K562 (cell line): ENCODE results near the gene ICAM3. TPM values are rescaled to one million over a fixed set of nuclear protein-coding genes. Genes with fewer than 3 reads are reported as not detected.

Source experiments
- C11orf30 ChIP-seq: fragments of 450-650 bp; IDR thresholded peaks from 2 replicates; pipeline ENCODE4 v1.6.1; 2016; ENCODE audit warnings: low read depth, mild to moderate bottlenecking
- CHD4 ChIP-seq: fragments of 200-600 bp; sonication (generic); IDR thresholded peaks from 3 replicates; pipeline ENCODE4 v1.6.1; 2012; ENCODE audit warnings: low read depth, mild to moderate bottlenecking, mixed read lengths, low read length, inconsistent platforms; ENCODE audit not compliant: insufficient read depth, insufficient replicate concordance, poor library complexity, severe bottlenecking
- CUX1 ChIP-seq: fragments of 200-800 bp; sonication (Bioruptor generic); IDR thresholded peaks from 2 replicates; pipeline ENCODE4 v1.6.1; 2016; ENCODE audit warnings: missing genetic modification characterization, missing compliant biosample characterization
- GMEB1 ChIP-seq: fragments of 250-450 bp; sonication (Bioruptor Pico); IDR thresholded peaks from 2 replicates; pipeline ENCODE4 v1.4.0; 2020; ENCODE audit warnings: mild to moderate bottlenecking
- HINFP ChIP-seq: fragments of 450-650 bp; conservative IDR thresholded peaks from 2 replicates; pipeline ENCODE4 v1.6.1; 2016; ENCODE audit warnings: missing genetic modification characterization, low read depth, mild to moderate bottlenecking, control low read depth, missing compliant biosample characterization
- NBN ChIP-seq: fragments of 450-650 bp; IDR thresholded peaks from 2 replicates; pipeline ENCODE4 v1.6.1; 2016; ENCODE audit warnings: low read depth, mild to moderate bottlenecking
- RBBP5 ChIP-seq: fragments of 200-600 bp; sonication (generic); IDR thresholded peaks from 2 replicates; pipeline ENCODE4 v1.6.1; 2012; ENCODE audit warnings: borderline replicate concordance, mild to moderate bottlenecking, low read length, control low read depth, inconsistent platforms; ENCODE audit not compliant: insufficient read depth, poor library complexity, severe bottlenecking
- TARDBP ChIP-seq: fragments of 450-650 bp; IDR thresholded peaks from 2 replicates; pipeline ENCODE4 v1.6.1; 2016
- ZNF184 ChIP-seq: sonication (generic); formaldehyde crosslinking; IDR thresholded peaks from 2 replicates; pipeline ENCODE4 v1.5.0; 2020; ENCODE audit warnings: missing genetic modification reagents
- ZNF592 ChIP-seq: fragments of 450-650 bp; IDR thresholded peaks from 2 replicates; pipeline ENCODE4 v1.6.1; 2017; ENCODE audit warnings: antibody characterized with exemption, mild to moderate bottlenecking
- polyA plus RNA-seq, 8 experiments: library from polyadenylated mRNA; depleted of rRNA in 4 of 8; stranded (reverse) in 5 of 8; unstranded in 3 of 8; fragments of >200 nt; fragmentation: Nextera tagmentation in 2 of 8; fragmentation: Illumina TruSeq in 1 of 8; extraction: Ambion mirVana in 2 of 8; extraction: Trizol in 1 of 8; gene quantifications; 2 replicates each; pipeline versions ENCODE4 v1.2.1 to v1.2.3, GENCODE V29; 2011 to 2014; ENCODE audit warnings: inconsistent platforms in 1 of 8, missing spikeins in 1 of 8
- total RNA-seq, 7 experiments: library from RNA; depleted of rRNA in 6 of 7; stranded (reverse); fragments of >200 nt in 6 of 7; fragmentation: Illumina TruSeq in 2 of 7; extraction: Trizol in 2 of 7; gene quantifications; 2 replicates each; pipeline versions ENCODE4 v1.2.1 to v1.2.3, GENCODE V29; 2011 to 2021; ENCODE audit warnings: low replicate concordance in 1 of 7
- TF ChIP-seq, protein P1 (sequence below): fragments of 250-450 bp; sonication (Bioruptor Pico); IDR thresholded peaks from 2 replicates; pipeline ENCODE4 v1.5.0; 2020; ENCODE audit warnings: mild to moderate bottlenecking

The ICAM3 gene
- total and polyA plus RNA-seq, 9 of the 15 experiments (the other 6 are each of a cell fraction or from before 2014, with no cell fraction given) = 6.5 to 39.5 (median 24.2) TPM

GRCh38 chr19:10380313-10381102 is 41.1 kb upstream of the ICAM3 start, which contains the start of gene TYK2 (continued):
- no peak for TF ChIP-seq CUX1 (CRISPR knock-in tag)
- TF ChIP-seq, protein P1, sequence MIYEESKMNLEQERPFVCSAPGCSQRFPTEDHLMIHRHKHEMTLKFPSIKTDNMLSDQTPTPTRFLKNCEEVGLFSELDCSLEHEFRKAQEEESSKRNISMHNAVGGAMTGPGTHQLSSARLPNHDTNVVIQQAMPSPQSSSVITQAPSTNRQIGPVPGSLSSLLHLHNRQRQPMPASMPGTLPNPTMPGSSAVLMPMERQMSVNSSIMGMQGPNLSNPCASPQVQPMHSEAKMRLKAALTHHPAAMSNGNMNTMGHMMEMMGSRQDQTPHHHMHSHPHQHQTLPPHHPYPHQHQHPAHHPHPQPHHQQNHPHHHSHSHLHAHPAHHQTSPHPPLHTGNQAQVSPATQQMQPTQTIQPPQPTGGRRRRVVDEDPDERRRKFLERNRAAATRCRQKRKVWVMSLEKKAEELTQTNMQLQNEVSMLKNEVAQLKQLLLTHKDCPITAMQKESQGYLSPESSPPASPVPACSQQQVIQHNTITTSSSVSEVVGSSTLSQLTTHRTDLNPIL (CRISPR knock-in tag) = no peak
- no peak for TF ChIP-seq GMEB1
- no peak for TF ChIP-seq ZNF184
- peak; percentile 25; the same call in 1 of the 2 replicates for TF ChIP-seq NBN
- TF ChIP-seq C11orf30 = peak; percentile 94
- TF ChIP-seq HINFP (tag) = no peak
- TF ChIP-seq RBBP5 = peak; percentile 48
- TF ChIP-seq CHD4 = no peak
- TF ChIP-seq TARDBP = peak; percentile 90; the same call in 1 of the 2 replicates
- peak; percentile 56; the same call in 1 of the 2 replicates for TF ChIP-seq ZNF592
